K562 (cell line): Measurements from ENCODE around the gene NBEAL2. TPM values are rescaled to one million over a fixed set of nuclear protein-coding genes. Genes with fewer than 3 reads are reported as not detected.

Source experiments
- ATAC-seq: fragments of 200-7000 bp; cut with Tn5 transposase; 3 replicates; pipeline ENCODE4 v1.9.1; 2020; ENCODE audit warnings: moderate library complexity
- BruUV-seq: library from RNA; stranded (reverse); fragments of 400-500 nt; replicated peaks from 2 replicates; lab custom pipeline; 2021; lab: Mats Ljungman, UMichigan
- CTCF ChIA-PET: fragments of 300-600 bp; formaldehyde crosslinking; extraction: SDS; loops from one replicate; lab custom pipeline; 2021; ENCODE audit warnings: low intra/inter-chr PET ratio; lab: Yijun Ruan, JAX
- POLR2A ChIA-PET: fragments of 300-600, 350-650 bp; sonication (Branson Sonifier 250); formaldehyde crosslinking; extraction: SDS; loops from one replicate; lab custom pipeline; 2021; ENCODE audit warnings: antibody characterized with exemption, inconsistent platforms; lab: Yijun Ruan, JAX
- DNase-seq, 4 experiments: peaks; one replicate each; pipeline versions ENCODE4 v3.0.0 to v3.0.0-alpha.2; 2011 to 2018; ENCODE audit warnings: low spot score in 3 of 4, mixed read lengths in 3 of 4; ENCODE audit errors: extremely low read depth in 1 of 4
- FAIRE-seq: peaks from 2 replicates; lab custom pipeline; 2011; peaks lifted over from hg19 to GRCh38; lab: Jason Lieb, UNC
- H2AFZ ChIP-seq: 2 replicates; pipeline ENCODE4 v1.6.0; 2011; ENCODE audit warnings: low read depth, low read length, control low read depth, inconsistent platforms
- H3K27ac ChIP-seq: fragments of 200-600 bp; 3 replicates; pipeline ENCODE4 v1.8.0; 2011; ENCODE audit warnings: low read depth, mild to moderate bottlenecking, control low read depth, inconsistent platforms, low read length, moderate library complexity, mixed read lengths; ENCODE audit errors: extremely low read depth
- H3K27me3 ChIP-seq, 2 experiments: fragments of 300-600 bp in 1 of 2; 2 replicates in 1 of 2; 3 replicates in 1 of 2; pipeline versions ENCODE4 v1.6.0 to v1.8.0; 2011; ENCODE audit warnings: inconsistent platforms in 2 of 2, low read length in 2 of 2, mild to moderate bottlenecking in 1 of 2, mixed read lengths in 1 of 2, moderate library complexity in 1 of 2; ENCODE audit not compliant: control insufficient read depth in 2 of 2, insufficient read depth in 2 of 2
- H3K36me3 ChIP-seq: fragments of 300-600 bp; 3 replicates; pipeline ENCODE4 v1.8.0; 2011; ENCODE audit warnings: mild to moderate bottlenecking, low read length, inconsistent platforms; ENCODE audit not compliant: control insufficient read depth, insufficient read depth
- H3K4me1 ChIP-seq, 2 experiments: fragments of 200-600 bp in 1 of 2; replicated peaks in 1 of 2; 2 replicates in 1 of 2; 3 replicates in 1 of 2; pipeline versions ENCODE4 v1.5.1 to v1.8.0; 2011; ENCODE audit warnings: inconsistent platforms in 2 of 2, low read length in 2 of 2, mild to moderate bottlenecking in 1 of 2, mixed read lengths in 1 of 2, moderate library complexity in 1 of 2; ENCODE audit not compliant: control insufficient read depth in 2 of 2, insufficient read depth in 2 of 2
- H3K4me2 ChIP-seq: 2 replicates; pipeline ENCODE4 v1.6.1; 2011; ENCODE audit warnings: low read length, control low read depth, inconsistent platforms, mixed read lengths; ENCODE audit not compliant: insufficient read depth
- H3K4me3 ChIP-seq: fragments of 200-600 bp; sonication (generic), shearing (Covaris generic); 2 replicates; pipeline ENCODE4 v1.5.1; 2016; ENCODE audit warnings: control low read depth, inconsistent platforms
- H3K79me2 ChIP-seq: fragments of 200-600 bp; 3 replicates; pipeline ENCODE4 v1.8.0; 2011; ENCODE audit warnings: low read length, inconsistent platforms; ENCODE audit not compliant: control insufficient read depth, insufficient read depth
- H3K9ac ChIP-seq, 2 experiments: 2 replicates each; pipeline versions ENCODE4 v1.6.0 to v1.6.1; 2011; ENCODE audit warnings: low read depth in 2 of 2, low read length in 2 of 2, control low read depth in 1 of 2, inconsistent platforms in 1 of 2, mild to moderate bottlenecking in 1 of 2, mixed read lengths in 1 of 2; ENCODE audit not compliant: insufficient read depth in 1 of 2
- H3K9me1 ChIP-seq: one replicate; pipeline ENCODE4 v1.6.0; 2011; ENCODE audit warnings: inconsistent platforms, mild to moderate bottlenecking, low read length, moderate library complexity; ENCODE audit not compliant: control insufficient read depth, insufficient read depth
- H3K9me3 ChIP-seq: replicated peaks from 2 replicates; pipeline ENCODE4 v1.5.1; 2011; ENCODE audit warnings: low read depth, low read length, inconsistent platforms; ENCODE audit not compliant: control insufficient read depth, insufficient read depth
- H4K20me1 ChIP-seq: replicated peaks from 2 replicates; pipeline ENCODE4 v1.6.1; 2011; ENCODE audit warnings: low read length, inconsistent platforms, mixed read lengths; ENCODE audit not compliant: control insufficient read depth, insufficient read depth
- HMBOX1 ChIP-seq: sonication (generic); IDR thresholded peaks from 2 replicates; pipeline ENCODE4 v1.6.1; 2016
- ZNF445 ChIP-seq: fragments of 250-450 bp; sonication (Bioruptor Pico); IDR thresholded peaks from 2 replicates; pipeline ENCODE4 v1.4.0; 2020; ENCODE audit warnings: low read depth, mild to moderate bottlenecking, moderate library complexity
- WGBS: fragments of 100-300 bp; shearing (Covaris generic); methylation state at CpG from one replicate; pipeline ENCODE4 v1.1.6; 2016; ENCODE audit warnings: low coverage, mixed read lengths; ENCODE audit not compliant: insufficient coverage; ENCODE audit errors: missing lambda C conversion rate; 5-methylcytosine and 5-hydroxymethylcytosine counted together
- in situ Hi-C: fragments of 300-500 bp; cut with MboI; formaldehyde crosslinking; loops from 4 replicates; pipeline ENCODE4 v1.15.0; 2018; ENCODE audit warnings: inconsistent platforms, mixed read lengths
- intact Hi-C: fragments of 100-400 bp; cut with micrococcal nuclease; formaldehyde crosslinking; loops from 2 replicates; pipeline ENCODE4 v1.14.2; 2022
- polyA plus RNA-seq, 8 experiments: library from polyadenylated mRNA; depleted of rRNA in 4 of 8; stranded (reverse) in 5 of 8; unstranded in 3 of 8; fragments of >200 nt; fragmentation: Nextera tagmentation in 2 of 8; fragmentation: Illumina TruSeq in 1 of 8; extraction: Ambion mirVana in 2 of 8; extraction: Trizol in 1 of 8; gene quantifications; 2 replicates each; pipeline versions ENCODE4 v1.2.1 to v1.2.3, GENCODE V29; 2011 to 2014; ENCODE audit warnings: inconsistent platforms in 1 of 8, missing spikeins in 1 of 8
- total RNA-seq, 7 experiments: library from RNA; depleted of rRNA in 6 of 7; stranded (reverse); fragments of >200 nt in 6 of 7; fragmentation: Illumina TruSeq in 2 of 7; extraction: Trizol in 2 of 7; gene quantifications; 2 replicates each; pipeline versions ENCODE4 v1.2.1 to v1.2.3, GENCODE V29; 2011 to 2021; ENCODE audit warnings: low replicate concordance in 1 of 7

Gene NBEAL2
- total and polyA plus RNA-seq, 9 of the 15 experiments (the other 6 are each of a cell fraction or from before 2014, with no cell fraction given): 0.06 to 114 (median 29.6) TPM

GRCh38 chr3:46955801-46956259 lies 23.6 kb upstream of the NBEAL2 start:
- no peak for TF ChIP-seq ZNF445 (CRISPR knock-in tag)
- peak; percentile 18; the same call in 1 of the 2 replicates for TF ChIP-seq HMBOX1
- TF ChIP-seq, all 486 proteins: peak for 1
- WGBS: 34% methylated on average over 3 of the region's 3 CpGs
- H4K20me1 ChIP-seq: peaks cover 78% of the 10 kb centered on the region
- H3K9me1 ChIP-seq: peaks cover 15% of the 10 kb centered on the region
- peak overlapping the region; percentile 20; the same call in 2 of the 3 replicates for H3K27ac ChIP-seq
- no peak overlapping the region for H3K4me2 ChIP-seq
- H3K4me1 ChIP-seq: peaks cover 41 to 67% of the 10 kb centered on the region in 2 experiments
- intact Hi-C loops: no loop called here
- no TSS peak for BruUV-seq
- no peak overlapping the region for H2AFZ ChIP-seq
- H3K4me3 ChIP-seq: no peak overlapping the region
- FAIRE-seq: no peak
- peak overlapping the region; percentile 6 to 73; a peak in 1 of 4 replicates for H3K9ac ChIP-seq
- H3K36me3 ChIP-seq: peaks cover 54% of the 10 kb centered on the region; the same call in 2 of the 3 replicates
- no peaks in the 10 kb centered on the region for H3K27me3 ChIP-seq
- DNase-seq: no peak
- in situ Hi-C loops: no loop called here
- ATAC-seq: peak; percentile 13
- no peaks in the 10 kb centered on the region for H3K9me3 ChIP-seq
- peaks cover 97% of the 10 kb centered on the region for H3K79me2 ChIP-seq
- CTCF ChIA-PET: no interaction called here
- POLR2A ChIA-PET: interaction anchor here (0.8 to 5.7 kb wide), 8 partner anchors 8 to 43 kb away, joined by 3 to 55 read pairs (median 5); no protein-coding TSS in a partner anchor
